Thyroid gland (tissue), 4 donors: ENCODE data around the gene SEPTIN8.

Experiments
- CTCF ChIP-seq, 6 experiments: fragments of 200-600 bp in 3 of 6; fragments of 450-650 bp in 3 of 6; sonication (generic) in 3 of 6; IDR thresholded peaks; one replicate each; pipeline ENCODE4 v1.5.1; 2016 to 2019; ENCODE audit warnings: antibody characterized with exemption in 6 of 6, mild to moderate bottlenecking in 2 of 6, inconsistent platforms in 1 of 6, moderate library complexity in 1 of 6
- POLR2A ChIP-seq, 2 donors: fragments of 450-650 bp; IDR thresholded peaks; one replicate each; pipeline ENCODE4 v1.6.1; 2017; ENCODE audit warnings: antibody characterized with exemption in 2 of 2, mild to moderate bottlenecking in 2 of 2, moderate library complexity in 1 of 2

GRCh38 chr5:132771503-132771998 lies 5.5 kb downstream of the SEPTIN8 start:
- no peak for TF ChIP-seq CTCF (IDR thresholded peaks at IDR 0.05)
- TF ChIP-seq POLR2A (IDR thresholded peaks at IDR 0.05): no peak
